Panc1 (cell line): ENCODE measurements around the gene USH1G. TPM values are rescaled to one million over a fixed set of nuclear protein-coding genes. Genes with fewer than 3 reads are reported as not detected.

Experiments
- ATAC-seq: fragments of 200-7000 bp; cut with Tn5 transposase; 2 replicates; pipeline ENCODE4 v1.9.1; 2020; ENCODE audit warnings: mild to moderate bottlenecking, moderate library complexity
- BruUV-seq: library from RNA; stranded (reverse); fragments of 400-500 nt; replicated peaks from 2 replicates; lab custom pipeline; 2021; lab: Mats Ljungman, UMichigan
- CTCF ChIA-PET: fragments of 300-600 bp; sonication (Branson Sonifier 250); formaldehyde crosslinking; loops from one replicate; lab custom pipeline; 2022; ENCODE audit warnings: antibody characterized with exemption; lab: Charles Lee
- POLR2A ChIA-PET: fragments of 300-600 bp; sonication (Branson Sonifier 250); formaldehyde crosslinking; loops from one replicate; lab custom pipeline; 2022; ENCODE audit warnings: antibody characterized with exemption; lab: Charles Lee
- DNase-seq: peaks from one replicate; pipeline ENCODE4 v3.0.0-alpha.2; 2010; ENCODE audit warnings: low read depth, low spot score
- H3K27ac ChIP-seq: 2 replicates; pipeline ENCODE4 v1.5.1; 2011; ENCODE audit warnings: mild to moderate bottlenecking, low read length, inconsistent platforms
- H3K27me3 ChIP-seq: fragments of 200-500 bp; sonication (Bioruptor generic); 2 replicates; pipeline ENCODE4 v1.6.0; 2014; ENCODE audit warnings: low read length, inconsistent platforms; ENCODE audit not compliant: control insufficient read depth, insufficient read depth
- H3K36me3 ChIP-seq: fragments of 200-500 bp; sonication (Bioruptor generic); 2 replicates; pipeline ENCODE4 v1.5.1; 2014; ENCODE audit warnings: inconsistent platforms, mild to moderate bottlenecking, low read length, moderate library complexity; ENCODE audit not compliant: control insufficient read depth, insufficient read depth
- H3K4me1 ChIP-seq: 2 replicates; pipeline ENCODE4 v1.5.1; 2011; ENCODE audit warnings: inconsistent platforms, mild to moderate bottlenecking, low read length, moderate library complexity; ENCODE audit not compliant: control insufficient read depth, insufficient read depth
- H3K4me3 ChIP-seq, 2 experiments: 2 replicates each; pipeline ENCODE4 v1.5.1; 2011 to 2012; ENCODE audit warnings: low read depth in 2 of 2, low read length in 2 of 2, mild to moderate bottlenecking in 2 of 2, inconsistent platforms in 1 of 2, moderate library complexity in 1 of 2
- H3K9me3 ChIP-seq: fragments of 200-500 bp; sonication (Bioruptor generic); 2 replicates; pipeline ENCODE4 v1.5.1; 2014; ENCODE audit warnings: low read depth, mild to moderate bottlenecking, inconsistent platforms, low read length, moderate library complexity; ENCODE audit not compliant: control insufficient read depth, insufficient read depth
- POLR2AphosphoS5 ChIP-seq: IDR thresholded peaks from 2 replicates; pipeline ENCODE4 v1.6.1; 2012; ENCODE audit warnings: mild to moderate bottlenecking, low read depth, low read length, moderate library complexity
- SIN3A ChIP-seq: IDR thresholded peaks from 2 replicates; pipeline ENCODE4 v1.6.1; 2012; ENCODE audit warnings: low read depth, mild to moderate bottlenecking, low read length, moderate library complexity, borderline replicate concordance; ENCODE audit not compliant: insufficient read depth
- TCF7L2 ChIP-seq: IDR thresholded peaks from 2 replicates; pipeline ENCODE4 v1.6.1; 2011; ENCODE audit warnings: mild to moderate bottlenecking, low read depth, low read length, inconsistent platforms
- in situ Hi-C: cut with HindIII; loops from 2 replicates; pipeline ENCODE4 v1.10.0; 2016; ENCODE audit warnings: low sequenced_read_pairs, low pct_unique_long_range_greater_than_20kb
- intact Hi-C: fragments of 100-400 bp; cut with micrococcal nuclease; formaldehyde crosslinking; loops from one replicate; pipeline ENCODE4 v1.10.0; 2022; ENCODE audit not compliant: unreplicated experiment
- total RNA-seq: library from RNA; stranded (reverse); gene quantifications from one replicate; pipeline ENCODE4 v1.2.1, GENCODE V29; 2021; ENCODE audit not compliant: unreplicated experiment
- TF ChIP-seq, protein P1 (sequence below), 2 experiments: IDR thresholded peaks; 2 replicates each; pipeline ENCODE4 v1.6.1; 2011 to 2012; ENCODE audit warnings: low read depth in 2 of 2, control low read depth in 1 of 2, low read length in 1 of 2, mild to moderate bottlenecking in 1 of 2, moderate library complexity in 1 of 2; ENCODE audit not compliant: insufficient read depth in 1 of 2
- TF ChIP-seq, protein P2 (sequence below): fragments of 450-650 bp; IDR thresholded peaks from 2 replicates; pipeline ENCODE4 v1.5.1; 2017; ENCODE audit warnings: mild to moderate bottlenecking

The USH1G gene
- total RNA-seq, 1 experiment from 2014 or later = not detected

DNA sequence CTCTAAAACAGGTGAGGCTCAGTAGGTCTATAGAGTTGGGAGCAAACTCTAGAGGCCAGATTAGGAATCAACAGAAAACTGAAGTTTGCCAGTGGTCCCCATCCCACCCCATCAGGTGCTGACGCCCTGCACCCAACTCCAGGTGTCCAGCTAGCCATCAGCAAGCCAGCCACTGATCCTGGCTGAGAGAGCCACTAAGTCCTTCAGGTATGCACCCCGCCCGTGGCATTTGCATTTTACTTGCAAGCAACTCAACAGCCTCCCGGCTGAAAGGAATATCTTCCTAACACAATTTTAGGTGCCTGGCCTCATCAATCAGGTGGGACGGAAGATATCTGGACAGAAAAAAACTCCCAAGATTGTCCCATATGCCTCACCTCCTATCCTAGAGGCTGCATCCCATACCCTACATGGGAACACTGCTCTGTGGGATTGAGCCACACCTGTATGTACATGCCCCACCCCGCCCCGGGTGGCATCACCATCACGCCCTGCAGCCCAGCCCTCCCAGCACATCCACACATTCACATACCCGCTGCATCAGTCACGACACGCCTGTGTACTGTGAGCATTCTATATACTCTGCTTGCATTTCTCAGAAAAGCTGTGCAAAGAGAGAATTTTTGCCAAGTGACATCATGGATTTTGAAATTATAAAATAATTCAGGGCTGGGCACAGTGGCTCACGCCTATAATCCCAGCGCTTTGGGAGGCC is 20.9 kb upstream of the USH1G start:
- Histone ChIP-seq H3K4me1 (no peaks in the 10 kb centered on the region), H3K27ac (no peak overlapping the region), H3K9me3 (no peaks in the 10 kb centered on the region), H3K4me3 (no peak overlapping the region), H3K27me3 (no peaks in the 10 kb centered on the region; the same call in 1 of the 2 replicates), H3K36me3 (no peaks in the 10 kb centered on the region)
- ATAC-seq (no peak), DNase-seq (no peak)
- in situ Hi-C loops = no loop called here
- TF ChIP-seq POLR2AphosphoS5 (no peak), SIN3A (no peak), TCF7L2 (no peak)
- TF ChIP-seq, protein P1, sequence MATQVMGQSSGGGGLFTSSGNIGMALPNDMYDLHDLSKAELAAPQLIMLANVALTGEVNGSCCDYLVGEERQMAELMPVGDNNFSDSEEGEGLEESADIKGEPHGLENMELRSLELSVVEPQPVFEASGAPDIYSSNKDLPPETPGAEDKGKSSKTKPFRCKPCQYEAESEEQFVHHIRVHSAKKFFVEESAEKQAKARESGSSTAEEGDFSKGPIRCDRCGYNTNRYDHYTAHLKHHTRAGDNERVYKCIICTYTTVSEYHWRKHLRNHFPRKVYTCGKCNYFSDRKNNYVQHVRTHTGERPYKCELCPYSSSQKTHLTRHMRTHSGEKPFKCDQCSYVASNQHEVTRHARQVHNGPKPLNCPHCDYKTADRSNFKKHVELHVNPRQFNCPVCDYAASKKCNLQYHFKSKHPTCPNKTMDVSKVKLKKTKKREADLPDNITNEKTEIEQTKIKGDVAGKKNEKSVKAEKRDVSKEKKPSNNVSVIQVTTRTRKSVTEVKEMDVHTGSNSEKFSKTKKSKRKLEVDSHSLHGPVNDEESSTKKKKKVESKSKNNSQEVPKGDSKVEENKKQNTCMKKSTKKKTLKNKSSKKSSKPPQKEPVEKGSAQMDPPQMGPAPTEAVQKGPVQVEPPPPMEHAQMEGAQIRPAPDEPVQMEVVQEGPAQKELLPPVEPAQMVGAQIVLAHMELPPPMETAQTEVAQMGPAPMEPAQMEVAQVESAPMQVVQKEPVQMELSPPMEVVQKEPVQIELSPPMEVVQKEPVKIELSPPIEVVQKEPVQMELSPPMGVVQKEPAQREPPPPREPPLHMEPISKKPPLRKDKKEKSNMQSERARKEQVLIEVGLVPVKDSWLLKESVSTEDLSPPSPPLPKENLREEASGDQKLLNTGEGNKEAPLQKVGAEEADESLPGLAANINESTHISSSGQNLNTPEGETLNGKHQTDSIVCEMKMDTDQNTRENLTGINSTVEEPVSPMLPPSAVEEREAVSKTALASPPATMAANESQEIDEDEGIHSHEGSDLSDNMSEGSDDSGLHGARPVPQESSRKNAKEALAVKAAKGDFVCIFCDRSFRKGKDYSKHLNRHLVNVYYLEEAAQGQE (IDR thresholded peaks at IDR 0.05; ENCODE audit: insufficient read depth in 1 of 2, low read depth in 2 of 2, low read length in 1 of 2) = no peak
- TF ChIP-seq, protein P2, sequence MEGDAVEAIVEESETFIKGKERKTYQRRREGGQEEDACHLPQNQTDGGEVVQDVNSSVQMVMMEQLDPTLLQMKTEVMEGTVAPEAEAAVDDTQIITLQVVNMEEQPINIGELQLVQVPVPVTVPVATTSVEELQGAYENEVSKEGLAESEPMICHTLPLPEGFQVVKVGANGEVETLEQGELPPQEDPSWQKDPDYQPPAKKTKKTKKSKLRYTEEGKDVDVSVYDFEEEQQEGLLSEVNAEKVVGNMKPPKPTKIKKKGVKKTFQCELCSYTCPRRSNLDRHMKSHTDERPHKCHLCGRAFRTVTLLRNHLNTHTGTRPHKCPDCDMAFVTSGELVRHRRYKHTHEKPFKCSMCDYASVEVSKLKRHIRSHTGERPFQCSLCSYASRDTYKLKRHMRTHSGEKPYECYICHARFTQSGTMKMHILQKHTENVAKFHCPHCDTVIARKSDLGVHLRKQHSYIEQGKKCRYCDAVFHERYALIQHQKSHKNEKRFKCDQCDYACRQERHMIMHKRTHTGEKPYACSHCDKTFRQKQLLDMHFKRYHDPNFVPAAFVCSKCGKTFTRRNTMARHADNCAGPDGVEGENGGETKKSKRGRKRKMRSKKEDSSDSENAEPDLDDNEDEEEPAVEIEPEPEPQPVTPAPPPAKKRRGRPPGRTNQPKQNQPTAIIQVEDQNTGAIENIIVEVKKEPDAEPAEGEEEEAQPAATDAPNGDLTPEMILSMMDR = no peak
- ChIA-PET CTCF (no interaction called here), POLR2A (no interaction called here)
- BruUV-seq = no TSS peak
- intact Hi-C loops = no loop called here

DNA sequence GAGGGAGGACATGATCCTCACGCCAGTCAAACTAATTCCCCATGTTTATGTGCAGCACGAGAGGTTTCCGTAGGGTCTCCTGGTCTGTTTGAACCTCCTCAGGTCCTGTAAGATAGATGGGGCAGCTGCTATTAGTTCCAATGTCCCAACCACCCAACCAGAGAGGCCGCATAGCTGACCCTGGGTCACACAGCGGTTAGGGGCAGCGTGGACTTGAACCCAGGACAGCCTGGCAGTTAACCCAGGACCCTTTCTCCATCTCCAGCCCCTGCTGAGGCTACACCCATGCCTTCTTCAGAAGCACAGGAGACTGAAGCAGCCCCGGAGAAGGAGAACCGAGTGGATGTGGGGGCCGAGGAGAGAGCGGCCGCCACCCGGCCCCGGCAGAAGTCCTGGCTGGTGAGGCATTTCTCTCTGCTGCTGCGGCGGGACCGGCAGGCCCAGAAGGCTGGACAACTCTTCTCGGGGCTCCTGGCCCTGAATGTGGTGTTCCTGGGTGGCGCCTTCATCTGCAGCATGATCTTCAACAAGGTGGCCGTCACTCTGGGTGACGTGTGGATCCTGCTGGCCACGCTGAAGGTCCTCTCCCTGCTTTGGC is 18.2 kb upstream of the USH1G start:
- CTCF ChIA-PET = no interaction called here
- Histone ChIP-seq H3K36me3 (no peaks in the 10 kb centered on the region), H3K4me1 (no peaks in the 10 kb centered on the region), H3K4me3 (no peak overlapping the region), H3K9me3 (no peaks in the 10 kb centered on the region), H3K27me3 (peaks cover 13% of the 10 kb centered on the region), H3K27ac (no peak overlapping the region)
- no TSS peak for BruUV-seq
- in situ Hi-C loops = no loop called here
- POLR2A ChIA-PET = no interaction called here
- intact Hi-C loops = no loop called here
- TF ChIP-seq, protein P1 (IDR thresholded peaks at IDR 0.05; ENCODE audit: insufficient read depth in 1 of 2, low read depth in 2 of 2, low read length in 1 of 2) = no peak
- TF ChIP-seq TCF7L2 = no peak
- TF ChIP-seq, protein P2 = no peak
- TF ChIP-seq SIN3A = no peak
- no peak for TF ChIP-seq POLR2AphosphoS5
- DNase-seq (no peak), ATAC-seq (no peak)
